IPS-18a (cell line): Measurements from ENCODE around the gene FOXA2.

Experiments used
- H3K27ac ChIP-seq: one replicate; pipeline ENCODE4 v1.5.1; 2013; ENCODE audit warnings: low read length
- H3K27me3 ChIP-seq: one replicate; pipeline ENCODE4 v1.6.1; 2013; ENCODE audit warnings: mild to moderate bottlenecking, low read length; ENCODE audit not compliant: control insufficient read depth, insufficient read depth
- H3K36me3 ChIP-seq: one replicate; pipeline ENCODE4 v1.6.1; 2013; ENCODE audit warnings: low read depth, low read length; ENCODE audit not compliant: control insufficient read depth
- H3K4me1 ChIP-seq: one replicate; pipeline ENCODE4 v1.6.1; 2013; ENCODE audit warnings: low read depth, low read length; ENCODE audit not compliant: control insufficient read depth
- H3K4me3 ChIP-seq: one replicate; pipeline ENCODE4 v1.5.1; 2013; ENCODE audit warnings: low read length
- H3K9ac ChIP-seq: one replicate; pipeline ENCODE4 v1.6.1; 2013; ENCODE audit warnings: mild to moderate bottlenecking, low read length, moderate library complexity
- H3K9me3 ChIP-seq: one replicate; pipeline ENCODE4 v1.6.1; 2013; ENCODE audit warnings: low read depth, low read length; ENCODE audit not compliant: control insufficient read depth

The FOXA2 gene

GRCh38 chr20:22531756-22532155 is 52.6 kb downstream of the FOXA2 start:
- H3K9ac ChIP-seq = no peak overlapping the region
- no peaks in the 10 kb centered on the region for H3K27me3 ChIP-seq
- no peak overlapping the region for H3K4me3 ChIP-seq
- H3K27ac ChIP-seq = no peak overlapping the region
- H3K4me1 ChIP-seq = peaks cover 18% of the 10 kb centered on the region
- H3K9me3 ChIP-seq = no peaks in the 10 kb centered on the region
- H3K36me3 ChIP-seq = no peaks in the 10 kb centered on the region

GRCh38 chr20:22531056-22531615 is 53.2 kb downstream of the FOXA2 start:
- Histone ChIP-seq H3K9me3 (no peaks in the 10 kb centered on the region), H3K36me3 (no peaks in the 10 kb centered on the region), H3K4me3 (no peak overlapping the region), H3K27ac (no peak overlapping the region), H3K4me1 (peaks cover 18% of the 10 kb centered on the region), H3K27me3 (no peaks in the 10 kb centered on the region), H3K9ac (no peak overlapping the region)
